Activated CD8-positive, alpha-beta memory T cell treated with anti-CD3 and anti-CD28 coated beads for 36 hours (primary cell): ENCODE results near the gene NFIX. TPM values are rescaled to one million over a fixed set of nuclear protein-coding genes. Genes with fewer than 3 reads are reported as not detected.

Source experiments
- CTCF ChIA-PET: fragments of 350-600 bp; sonication (Branson Sonifier 250); formaldehyde crosslinking; loops from one replicate; lab custom pipeline; 2021; ENCODE audit warnings: antibody characterized with exemption; lab: Charles Lee
- POLR2A ChIA-PET: fragments of 350-600 bp; sonication (Branson Sonifier 250); formaldehyde crosslinking; loops from one replicate; lab custom pipeline; 2021; ENCODE audit warnings: antibody characterized with exemption; lab: Charles Lee
- total RNA-seq, 2 experiments: library from RNA; stranded (reverse); gene quantifications; one replicate each; pipeline ENCODE4 v1.2.3, GENCODE V29; 2021

The NFIX gene
- total RNA-seq, 2 experiments from 2014 or later = 2.2 to 3.5 TPM

DNA sequence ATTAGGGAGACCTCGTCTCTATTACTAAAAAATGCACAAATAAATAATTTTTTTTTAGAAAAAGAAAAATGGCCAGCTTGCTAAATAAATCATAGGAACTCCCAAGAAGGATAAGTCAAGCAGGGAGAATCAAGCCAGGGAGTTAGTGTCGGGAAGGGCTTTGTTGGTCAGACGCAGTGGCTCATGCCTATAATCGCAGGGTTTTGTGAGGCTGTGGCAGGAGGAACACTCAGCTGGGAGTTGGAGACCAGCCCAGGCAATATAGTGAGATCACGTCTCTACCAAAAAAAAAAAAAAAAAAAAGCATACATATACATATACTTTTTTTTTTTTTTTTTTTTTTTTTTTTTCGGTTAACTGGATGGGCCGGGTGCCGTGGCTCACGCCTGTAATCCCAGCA, 131.8 kb downstream of the NFIX start:
- CTCF ChIA-PET = interaction anchor here (0.6 to 1.1 kb wide), 2 partner anchors 24 to 150 kb away, joined by 3 read pairs; partner anchors contain the start of genes IER2 and STX10
- POLR2A ChIA-PET = no interaction called here

DNA sequence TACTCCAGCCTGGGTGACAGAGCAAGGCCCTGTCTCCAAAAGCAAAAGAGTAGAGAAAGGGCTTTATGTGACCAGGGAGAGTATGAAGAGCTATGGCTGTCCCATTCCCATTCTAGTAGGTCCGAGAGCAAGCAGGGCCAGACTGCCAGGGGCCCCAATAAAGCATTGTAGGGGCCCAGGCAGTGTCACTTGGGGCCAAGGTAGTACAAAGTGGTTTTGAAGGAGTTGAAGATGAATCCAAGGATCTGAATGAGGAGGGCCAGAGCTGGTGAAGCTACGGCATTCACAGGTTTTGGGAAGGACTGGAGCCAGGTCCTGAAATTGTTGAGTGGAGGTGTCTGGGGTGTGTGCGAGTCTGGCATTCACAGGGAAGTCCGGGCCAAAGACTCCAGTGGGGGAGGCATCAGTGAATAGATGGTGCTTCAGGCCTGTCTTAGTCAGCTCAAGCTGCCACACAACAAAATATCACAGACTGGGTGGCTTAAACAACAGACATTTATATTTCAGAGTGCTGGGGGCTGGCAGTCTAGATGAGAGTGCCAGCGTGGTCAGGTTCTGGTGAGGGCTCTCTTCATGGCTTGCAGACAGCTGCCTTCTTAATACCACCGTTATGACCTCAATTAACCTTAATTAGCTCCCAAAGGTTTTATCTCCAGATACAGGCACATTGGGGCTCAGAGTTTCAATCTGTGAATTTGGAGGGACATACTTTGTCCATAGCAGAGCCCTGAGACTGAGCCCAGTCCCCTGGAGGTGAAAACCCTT, 132.7 kb downstream of the NFIX start:
- CTCF ChIA-PET = interaction anchor here (0.7 to 1.0 kb wide), 4 partner anchors 10 to 162 kb away, joined by 3 read pairs; partner anchors contain the start of genes IER2, NACC1 and STX10
- POLR2A ChIA-PET = interaction anchor here (0.7 to 1.0 kb wide), 2 partner anchors 10 to 27 kb away, joined by 3 to 4 read pairs; partner anchors contain the start of gene NACC1

DNA sequence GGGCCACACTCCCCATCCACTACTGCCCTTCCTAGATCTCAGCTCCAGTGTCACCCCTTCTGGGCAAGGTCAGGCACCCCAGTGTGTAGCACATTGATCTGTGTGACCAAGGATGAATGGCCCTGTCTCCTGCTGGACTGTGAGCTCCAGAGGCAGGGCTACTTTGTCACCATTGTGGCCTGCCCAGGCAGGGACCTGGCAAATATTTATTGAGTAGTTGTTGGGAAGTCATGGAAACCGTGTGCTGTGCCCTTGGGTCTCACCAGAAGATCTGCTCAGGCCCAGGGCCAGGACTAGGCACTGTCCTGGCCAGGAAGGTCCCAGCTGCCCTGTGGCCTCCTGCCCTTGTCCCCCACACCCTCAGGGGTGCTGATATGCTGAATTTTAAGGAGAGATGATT, 133.3 kb downstream of the NFIX start:
- ChIA-PET POLR2A (interaction anchor here (1.0 kb wide), 1 partner anchor 26 kb away, joined by 4 read pairs; no protein-coding TSS in a partner anchor), CTCF (interaction anchor here (0.7 to 1.2 kb wide), 3 partner anchors 11 to 163 kb away, joined by 3 to 4 read pairs (median 3); partner anchors contain the start of genes IER2, NACC1 and STX10)

DNA sequence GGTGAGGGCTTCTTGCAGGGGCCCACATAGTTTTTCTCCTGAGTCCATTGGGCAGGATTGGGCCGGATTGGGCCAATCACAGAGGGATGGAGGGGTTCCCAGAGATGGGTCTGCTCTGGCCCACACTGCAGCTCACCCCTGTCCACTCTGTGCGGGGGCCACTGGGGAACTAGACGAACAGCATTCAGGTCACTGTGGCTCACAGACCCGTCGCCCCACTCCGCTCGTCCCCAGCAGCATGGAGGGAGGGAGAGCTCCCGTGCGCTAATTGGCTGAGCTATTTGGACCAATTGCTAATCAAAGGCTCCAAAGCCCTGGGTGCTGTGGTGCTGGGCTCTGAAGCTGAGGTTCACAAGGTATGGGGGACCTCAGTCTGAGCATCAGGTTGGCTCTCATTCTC, 134.1 kb downstream of the NFIX start:
- CTCF ChIA-PET = interaction anchor here (1.2 kb wide), 1 partner anchor 11 kb away, joined by 4 read pairs; the partner anchor contains the start of gene NACC1
- POLR2A ChIA-PET = interaction anchor here (0.6 to 1.0 kb wide), 2 partner anchors 12 to 26 kb away, joined by 3 to 4 read pairs; no protein-coding TSS in a partner anchor

DNA sequence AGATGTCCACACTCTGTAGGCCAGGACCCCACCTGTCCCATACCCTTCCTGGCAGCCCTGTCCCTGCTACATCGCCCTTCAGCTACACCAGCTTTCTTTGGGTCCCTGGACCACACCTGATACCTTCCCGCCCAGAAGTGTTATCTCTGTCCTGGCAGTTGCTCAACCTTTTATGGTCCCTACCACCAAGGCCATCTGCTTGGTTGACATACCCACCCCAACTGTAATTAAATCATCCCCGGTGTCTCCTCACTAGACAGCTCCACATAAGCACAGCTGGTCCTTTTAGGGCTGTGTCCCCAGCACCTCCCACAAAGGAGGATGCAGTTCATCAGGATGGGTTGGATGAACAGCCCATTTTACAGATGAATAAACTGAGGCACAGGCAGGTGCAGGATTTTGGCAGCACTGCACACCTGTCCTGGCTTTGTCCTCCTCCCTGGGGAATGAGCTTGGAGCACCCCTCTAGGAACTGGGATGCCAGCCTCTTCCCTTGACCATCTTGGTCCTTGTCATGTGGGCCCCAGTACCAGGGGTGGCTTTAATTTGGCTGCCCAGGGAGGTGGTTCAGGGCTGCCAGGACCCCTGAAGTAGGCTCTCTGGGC, 135.7 kb downstream of the NFIX start:
- POLR2A ChIA-PET = interaction anchor here (1.2 kb wide), 1 partner anchor 13 kb away, joined by 3 read pairs; the partner anchor contains the start of gene NACC1
- CTCF ChIA-PET = no interaction called here

DNA sequence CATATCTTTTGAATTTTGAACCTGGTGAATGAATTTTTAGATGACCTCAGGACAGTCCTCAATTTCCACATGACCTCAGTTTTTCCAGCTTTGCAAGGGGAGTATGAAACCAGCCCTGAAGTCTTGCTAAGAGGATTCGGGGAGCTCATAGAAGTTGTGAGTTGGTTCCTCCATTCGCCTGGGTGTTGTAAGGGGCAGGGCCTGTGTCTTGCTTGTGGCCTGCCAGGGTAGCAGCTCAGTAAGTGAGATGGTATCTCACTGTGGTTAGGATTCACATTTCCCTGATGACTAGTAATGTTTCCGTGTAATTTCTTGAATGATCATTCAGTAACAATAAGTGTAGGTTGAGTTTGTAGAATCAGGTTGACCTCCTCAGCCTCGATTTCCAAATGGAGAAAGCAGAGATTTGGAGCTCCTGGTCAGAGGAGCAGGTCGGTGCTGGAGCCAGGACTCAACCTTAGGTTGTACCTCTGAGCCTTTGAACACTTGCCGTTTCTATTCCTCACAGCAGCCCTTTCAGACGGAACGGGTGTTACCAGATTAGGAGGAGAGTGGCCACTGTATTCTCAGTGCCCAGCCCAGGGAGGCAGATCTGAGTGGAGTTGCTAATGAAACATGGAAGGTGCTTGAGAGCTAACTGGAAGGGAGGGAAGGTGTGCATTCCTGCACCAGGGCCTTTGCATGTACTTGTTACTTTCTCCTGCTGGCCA, 137.4 kb downstream of the NFIX start:
- ChIA-PET POLR2A (interaction anchor here (0.5 to 1.6 kb wide), 11 partner anchors 10 to 410 kb away, joined by 3 to 25 read pairs (median 4); partner anchors contain the start of genes IER2, NACC1 and STX10), CTCF (interaction anchor here (1.0 to 2.2 kb wide), 10 partner anchors 12 to 157 kb away, joined by 3 to 11 read pairs (median 7); partner anchors contain the start of genes IER2, NACC1 and STX10)

DNA sequence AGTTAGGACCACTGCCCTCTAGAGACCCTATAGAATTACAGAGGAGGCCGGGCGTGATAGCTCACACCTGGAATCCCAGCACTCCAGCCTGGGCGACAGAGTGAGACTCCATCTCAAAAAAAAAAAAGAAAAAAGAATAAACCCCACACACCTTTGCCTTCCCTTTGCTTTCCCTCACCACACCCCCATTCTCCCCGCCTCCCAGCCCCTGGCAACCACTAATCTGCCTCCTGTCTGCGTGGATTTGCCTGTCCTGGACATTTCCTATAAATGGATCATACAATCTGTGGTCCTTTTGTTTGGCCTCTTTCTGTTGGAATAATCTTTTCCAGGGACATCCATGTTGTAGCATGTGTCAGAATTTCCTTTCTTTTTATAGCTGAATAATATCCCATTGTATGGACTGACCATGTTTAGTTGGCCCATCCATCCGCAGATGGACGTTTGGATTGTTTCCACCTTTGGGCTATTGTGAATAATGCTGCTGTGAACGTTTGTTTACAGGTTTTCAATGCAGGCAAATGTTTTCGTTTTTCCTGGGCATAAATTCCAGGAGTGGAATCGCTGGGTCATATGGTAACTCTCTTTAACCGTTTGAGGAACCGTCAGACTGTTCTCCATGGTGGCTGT, 138.1 kb downstream of the NFIX start:
- CTCF ChIA-PET = interaction anchor here (1.2 to 2.2 kb wide), 6 partner anchors 13 to 61 kb away, joined by 4 to 11 read pairs (median 9); partner anchors contain the start of genes IER2, NACC1 and STX10
- POLR2A ChIA-PET = interaction anchor here (1.0 to 1.6 kb wide), 5 partner anchors 11 to 21 kb away, joined by 3 to 11 read pairs (median 7); partner anchors contain the start of genes IER2, NACC1 and STX10

DNA sequence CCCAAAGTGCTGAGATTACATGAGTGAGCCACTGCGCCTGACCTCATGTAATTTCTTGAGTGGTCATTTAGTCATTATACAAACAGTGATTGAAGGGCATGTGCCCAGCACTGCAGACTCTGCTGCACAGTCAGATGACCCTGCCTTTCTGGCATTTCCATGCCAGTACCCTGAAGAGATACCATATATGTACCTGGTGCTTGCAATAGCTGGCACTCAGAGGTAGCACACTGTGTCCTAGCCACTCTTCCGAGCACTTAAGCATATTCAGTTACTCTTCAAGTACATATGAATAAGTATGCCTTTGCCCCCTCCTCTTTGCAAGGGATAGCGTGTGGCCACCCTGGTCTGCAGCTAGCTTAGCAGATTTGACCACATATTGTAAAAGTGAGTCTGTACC, 139.4 kb downstream of the NFIX start:
- POLR2A ChIA-PET = no interaction called here
- CTCF ChIA-PET = no interaction called here

DNA sequence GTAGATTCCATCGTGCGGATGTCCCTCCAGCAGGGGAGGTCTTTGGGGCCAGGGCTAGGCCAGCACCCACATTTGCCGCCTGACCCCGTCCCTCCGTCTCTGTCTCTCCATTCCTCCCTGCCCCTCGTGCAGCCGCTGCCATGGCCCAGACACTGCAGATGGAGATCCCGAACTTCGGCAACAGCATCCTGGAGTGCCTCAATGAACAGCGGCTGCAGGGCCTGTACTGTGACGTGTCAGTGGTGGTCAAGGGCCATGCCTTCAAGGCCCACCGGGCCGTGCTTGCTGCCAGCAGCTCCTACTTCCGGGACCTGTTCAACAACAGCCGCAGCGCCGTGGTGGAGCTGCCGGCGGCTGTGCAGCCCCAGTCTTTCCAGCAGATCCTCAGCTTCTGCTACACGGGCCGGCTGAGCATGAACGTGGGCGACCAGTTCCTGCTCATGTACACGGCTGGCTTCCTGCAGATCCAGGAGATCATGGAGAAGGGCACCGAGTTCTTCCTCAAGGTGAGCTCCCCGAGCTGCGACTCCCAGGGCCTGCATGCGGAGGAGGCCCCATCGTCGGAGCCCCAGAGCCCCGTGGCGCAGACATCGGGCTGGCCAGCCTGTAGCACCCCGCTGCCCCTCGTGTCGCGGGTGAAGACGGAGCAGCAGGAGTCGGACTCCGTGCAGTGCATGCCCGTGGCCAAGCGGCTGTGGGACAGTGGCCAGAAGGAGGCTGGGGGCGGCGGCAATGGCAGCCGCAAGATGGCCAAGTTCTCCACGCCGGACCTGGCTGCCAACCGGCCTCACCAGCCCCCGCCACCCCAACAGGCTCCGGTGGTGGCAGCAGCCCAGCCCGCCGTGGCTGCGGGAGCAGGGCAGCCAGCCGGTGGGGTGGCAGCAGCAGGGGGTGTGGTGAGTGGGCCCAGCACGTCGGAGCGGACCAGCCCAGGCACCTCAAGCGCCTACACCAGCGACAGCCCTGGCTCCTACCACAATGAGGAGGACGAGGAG, 140.1 kb downstream of the NFIX start:
- POLR2A ChIA-PET = interaction anchor here (0.6 kb wide), 1 partner anchor 13 kb away, joined by 3 read pairs; no protein-coding TSS in a partner anchor
- CTCF ChIA-PET = interaction anchor here (0.6 kb wide), 2 partner anchors 14 to 304 kb away, joined by 3 read pairs; no protein-coding TSS in a partner anchor

DNA sequence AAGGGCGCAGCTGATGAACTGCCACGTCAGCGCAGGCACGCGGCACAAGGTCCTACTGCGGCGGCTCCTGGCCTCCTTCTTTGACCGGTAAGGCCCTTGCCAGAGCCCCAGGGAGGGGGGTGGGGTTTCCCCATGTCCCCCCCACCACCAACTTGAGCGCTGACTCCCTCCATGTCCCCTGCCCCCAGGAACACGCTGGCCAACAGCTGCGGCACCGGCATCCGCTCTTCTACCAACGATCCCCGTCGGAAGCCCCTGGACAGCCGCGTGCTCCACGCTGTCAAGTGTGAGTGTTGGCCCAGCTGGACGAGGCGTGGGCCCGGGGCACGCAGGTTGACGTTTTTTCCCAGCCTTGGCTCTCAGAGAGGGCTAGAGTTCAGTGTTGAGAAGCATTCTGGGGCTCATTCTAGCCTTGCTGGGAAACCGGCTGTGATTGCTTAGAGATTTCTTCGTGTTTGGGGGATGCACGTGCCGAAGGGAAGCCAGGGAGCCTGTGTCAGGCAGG, 142.1 kb downstream of the NFIX start:
- CTCF ChIA-PET = interaction anchor here (0.7 kb wide), 1 partner anchor 123 kb away, joined by 5 read pairs; no protein-coding TSS in a partner anchor
- POLR2A ChIA-PET = no interaction called here

DNA sequence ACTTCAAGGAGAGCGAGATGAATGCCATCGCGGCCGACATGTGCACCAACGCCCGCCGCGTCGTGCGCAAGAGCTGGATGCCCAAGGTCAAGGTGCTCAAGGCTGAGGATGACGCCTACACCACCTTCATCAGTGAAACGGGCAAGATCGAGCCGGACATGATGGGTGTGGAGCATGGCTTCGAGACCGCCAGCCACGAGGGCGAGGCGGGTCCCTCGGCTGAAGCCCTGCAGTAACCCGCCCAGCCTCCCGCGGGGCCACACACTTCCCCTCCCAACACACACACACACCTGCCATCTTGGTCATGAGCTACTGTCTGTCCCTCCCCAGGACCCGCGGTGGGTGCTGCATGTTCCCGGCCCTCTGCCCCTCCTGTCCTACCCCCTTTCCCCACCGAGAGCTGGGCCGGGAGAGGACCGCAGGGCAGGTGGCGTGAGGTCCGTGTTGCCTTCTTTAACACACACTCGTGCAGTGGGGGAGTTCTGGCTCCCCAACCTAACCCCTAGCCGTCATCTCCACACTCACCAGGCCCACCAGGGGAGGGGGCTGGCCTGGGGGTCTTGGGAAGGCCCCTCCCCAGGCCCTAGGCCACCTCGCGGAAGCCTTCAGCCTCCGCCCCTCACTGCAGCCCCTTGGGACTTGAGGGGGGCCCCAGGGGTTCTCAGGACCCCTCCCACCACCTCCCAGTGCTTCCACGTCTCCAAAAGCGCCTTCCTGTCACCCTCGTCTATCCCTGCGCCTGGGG, 143.1 kb downstream of the NFIX start:
- CTCF ChIA-PET = interaction anchor here (1.0 kb wide), 1 partner anchor 11 kb away, joined by 3 read pairs; the partner anchor contains the start of genes IER2 and STX10
- POLR2A ChIA-PET = no interaction called here

DNA sequence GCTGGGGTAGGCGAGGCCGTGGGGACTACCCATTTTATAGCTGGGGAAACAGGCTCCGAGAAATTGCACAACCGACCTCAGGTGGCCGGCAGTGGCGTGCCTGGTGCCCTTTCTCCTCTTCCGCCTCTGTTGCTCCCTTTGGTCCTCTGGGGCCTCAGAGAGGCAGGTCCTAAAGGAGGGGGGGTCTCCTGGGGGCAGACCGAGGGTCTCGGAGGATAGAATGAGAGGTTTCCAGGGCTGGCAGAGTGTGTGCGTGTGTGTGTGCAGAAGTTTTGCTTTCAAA, 143.6 kb downstream of the NFIX start:
- ChIA-PET POLR2A (no interaction called here), CTCF (interaction anchor here (1.0 kb wide), 1 partner anchor 11 kb away, joined by 3 read pairs; the partner anchor contains the start of genes IER2 and STX10)

DNA sequence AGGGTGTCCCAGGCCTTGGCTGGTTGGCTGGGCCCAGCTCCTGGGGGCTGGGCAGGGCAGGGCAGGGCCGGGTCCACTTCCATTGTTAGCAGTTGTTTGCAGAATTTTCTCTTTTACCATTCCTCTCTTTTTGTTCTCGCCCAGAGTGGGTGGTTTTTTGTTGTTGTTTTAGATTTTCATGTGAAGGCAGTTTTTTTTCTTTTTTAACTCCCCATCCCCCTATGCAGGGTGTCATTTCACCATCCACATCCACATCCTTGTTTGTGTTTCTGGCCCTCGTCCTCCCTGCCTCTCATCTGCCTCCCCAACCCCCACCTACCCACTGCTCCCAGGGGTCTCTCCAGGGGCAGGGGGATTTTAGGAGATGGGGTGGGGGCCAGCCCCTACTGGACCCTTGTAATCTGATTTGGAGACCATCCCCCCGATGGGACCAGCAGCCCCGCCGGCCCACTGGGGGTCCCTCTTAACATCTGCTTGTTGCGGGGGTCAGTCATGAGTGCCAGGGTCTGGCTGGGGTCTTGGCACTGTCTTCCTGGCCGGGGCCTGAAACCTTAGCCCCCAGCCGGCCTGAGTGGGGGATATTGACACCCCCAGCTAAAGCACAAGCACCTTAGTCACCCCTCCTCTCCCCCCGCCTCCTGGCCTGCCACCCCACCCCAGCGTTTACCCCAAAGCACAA, 144.5 kb downstream of the NFIX start:
- CTCF ChIA-PET = no interaction called here
- POLR2A ChIA-PET = no interaction called here

DNA sequence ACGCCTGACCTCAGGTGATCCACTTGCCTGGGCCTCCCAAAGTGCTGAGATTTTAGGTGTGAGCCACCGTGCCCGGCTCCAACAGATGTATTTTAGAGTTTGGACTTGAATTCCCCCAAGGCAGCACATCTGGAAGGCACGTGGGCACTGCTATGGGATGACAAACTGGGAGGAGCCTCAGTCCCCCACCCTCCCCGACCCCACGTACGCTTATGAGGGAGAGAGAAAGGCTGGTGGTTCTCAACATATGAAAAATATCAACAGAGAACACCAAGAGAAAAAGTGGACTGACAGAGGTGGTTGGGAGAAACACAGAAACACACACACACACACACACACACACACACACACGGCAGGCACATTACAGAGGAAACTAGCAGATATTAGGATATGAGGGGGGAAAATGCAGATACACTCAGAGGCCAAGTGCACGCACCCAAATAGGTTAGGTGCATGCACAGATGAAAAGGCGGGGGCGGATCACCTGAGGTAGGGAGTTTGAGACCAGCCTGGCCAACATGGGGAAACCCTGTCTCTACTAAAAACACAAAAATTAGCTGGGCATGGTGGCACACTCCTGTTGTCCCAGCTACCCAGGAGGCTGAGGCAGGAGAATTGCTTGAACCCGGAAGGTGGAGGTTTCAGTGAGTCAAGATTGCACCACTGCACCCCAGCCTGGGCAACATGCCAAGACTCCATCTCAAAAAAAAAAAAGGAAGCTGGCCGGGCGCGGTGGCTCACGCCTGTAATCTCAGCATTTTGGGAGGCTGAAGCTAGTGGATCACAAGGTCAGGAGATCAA, 151.7 kb downstream of the NFIX start:
- ChIA-PET POLR2A (interaction anchor here (0.6 to 0.7 kb wide), 2 partner anchors 27 to 48 kb away, joined by 3 to 7 read pairs; no protein-coding TSS in a partner anchor), CTCF (interaction anchor here (0.6 to 1.6 kb wide), 6 partner anchors 8 to 87 kb away, joined by 3 to 4 read pairs (median 4); no protein-coding TSS in a partner anchor)
